ENCODE measurements around the gene ICAM1. TPM values are rescaled to one million over a fixed set of nuclear protein-coding genes. Genes with fewer than 3 reads are reported as not detected.

The ICAM1 gene
- total and polyA plus RNA-seq, 2 of the 13 experiments (the other 11 are each of a cell fraction or from before 2014, with no cell fraction given), result 37.9 to 98.4 TPM

DNA sequence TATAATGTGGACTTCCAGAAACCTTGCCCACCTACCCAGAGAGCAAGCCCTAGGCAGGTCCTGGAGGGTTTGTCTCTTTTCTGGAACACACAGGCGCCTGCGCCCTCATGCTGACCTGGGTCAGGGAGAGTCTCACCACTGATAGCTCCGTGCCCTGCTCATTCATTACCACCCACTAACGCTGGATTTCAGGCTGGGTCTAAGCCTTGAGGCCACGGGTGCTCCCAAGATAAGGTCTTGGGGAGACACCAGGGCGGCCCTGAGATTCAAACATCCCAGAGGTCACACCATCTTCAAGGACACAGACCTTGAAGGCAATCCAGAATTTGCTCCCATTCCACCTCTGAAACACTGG lies 44.9 kb upstream of the ICAM1 start:
- ChIA-PET CTCF (ENCODE audit: low intra/inter-chr PET ratio, low total read pairs) (no interaction called here), POLR2A (interaction anchor here (1.0 kb wide), 1 partner anchor 12 kb away, joined by 3 read pairs; no protein-coding TSS in a partner anchor)
- Histone ChIP-seq H3K4me2 (ENCODE audit: low read depth, low read length) (no peak overlapping the region), H2AFZ (ENCODE audit: low read length) (no peak overlapping the region), H4K20me1 (ENCODE audit: insufficient read depth, low read length) (no peaks in the 10 kb centered on the region), H3K27me3 (ENCODE audit: control insufficient read depth in 1 of 2, insufficient read depth in 2 of 2, low read length in 2 of 2) (peaks cover 2 to 6% of the 10 kb centered on the region in 2 experiments; a peak in 4 of 5 replicates), H3K36me3 (replicated peaks in 1 of 2; ENCODE audit: control insufficient read depth in 1 of 2, insufficient read depth in 2 of 2, low read length in 2 of 2) (no peaks in the 10 kb centered on the region), H3K79me2 (ENCODE audit: insufficient read depth, low read length) (no peaks in the 10 kb centered on the region), H3K9ac (ENCODE audit: insufficient read depth, low read depth, low read length) (no peak overlapping the region), H3K4me1 (ENCODE audit: insufficient read depth, low read length) (peaks cover 12% of the 10 kb centered on the region; the same call in 1 of the 2 replicates), H3K9me3 (ENCODE audit: low read length) (no peaks in the 10 kb centered on the region), H3K27ac (ENCODE audit: extremely low read length, insufficient read depth, low read length) (no peak overlapping the region), H3K4me3 (replicated peaks in 1 of 3; ENCODE audit: insufficient read depth in 1 of 3, low read depth in 2 of 3, low read length in 3 of 3) (no peak overlapping the region)
- no peak for ATAC-seq
- intact Hi-C loops (cut with micrococcal nuclease; ENCODE audit: unreplicated experiment), result no loop called here
- DNase-seq (ENCODE audit: low spot score), result no peak
- in situ Hi-C loops (cut with HindIII; ENCODE audit: extremely low pct_ligation_motif_present, low pct_unique_long_range_greater_than_20kb), result no loop called here
- TF ChIP-seq, protein P1, sequence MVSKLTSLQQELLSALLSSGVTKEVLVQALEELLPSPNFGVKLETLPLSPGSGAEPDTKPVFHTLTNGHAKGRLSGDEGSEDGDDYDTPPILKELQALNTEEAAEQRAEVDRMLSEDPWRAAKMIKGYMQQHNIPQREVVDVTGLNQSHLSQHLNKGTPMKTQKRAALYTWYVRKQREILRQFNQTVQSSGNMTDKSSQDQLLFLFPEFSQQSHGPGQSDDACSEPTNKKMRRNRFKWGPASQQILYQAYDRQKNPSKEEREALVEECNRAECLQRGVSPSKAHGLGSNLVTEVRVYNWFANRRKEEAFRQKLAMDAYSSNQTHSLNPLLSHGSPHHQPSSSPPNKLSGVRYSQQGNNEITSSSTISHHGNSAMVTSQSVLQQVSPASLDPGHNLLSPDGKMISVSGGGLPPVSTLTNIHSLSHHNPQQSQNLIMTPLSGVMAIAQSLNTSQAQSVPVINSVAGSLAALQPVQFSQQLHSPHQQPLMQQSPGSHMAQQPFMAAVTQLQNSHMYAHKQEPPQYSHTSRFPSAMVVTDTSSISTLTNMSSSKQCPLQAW (CRISPR knock-in tag; IDR thresholded peaks at IDR 0.05), result no peak
- TF ChIP-seq, protein P2, sequence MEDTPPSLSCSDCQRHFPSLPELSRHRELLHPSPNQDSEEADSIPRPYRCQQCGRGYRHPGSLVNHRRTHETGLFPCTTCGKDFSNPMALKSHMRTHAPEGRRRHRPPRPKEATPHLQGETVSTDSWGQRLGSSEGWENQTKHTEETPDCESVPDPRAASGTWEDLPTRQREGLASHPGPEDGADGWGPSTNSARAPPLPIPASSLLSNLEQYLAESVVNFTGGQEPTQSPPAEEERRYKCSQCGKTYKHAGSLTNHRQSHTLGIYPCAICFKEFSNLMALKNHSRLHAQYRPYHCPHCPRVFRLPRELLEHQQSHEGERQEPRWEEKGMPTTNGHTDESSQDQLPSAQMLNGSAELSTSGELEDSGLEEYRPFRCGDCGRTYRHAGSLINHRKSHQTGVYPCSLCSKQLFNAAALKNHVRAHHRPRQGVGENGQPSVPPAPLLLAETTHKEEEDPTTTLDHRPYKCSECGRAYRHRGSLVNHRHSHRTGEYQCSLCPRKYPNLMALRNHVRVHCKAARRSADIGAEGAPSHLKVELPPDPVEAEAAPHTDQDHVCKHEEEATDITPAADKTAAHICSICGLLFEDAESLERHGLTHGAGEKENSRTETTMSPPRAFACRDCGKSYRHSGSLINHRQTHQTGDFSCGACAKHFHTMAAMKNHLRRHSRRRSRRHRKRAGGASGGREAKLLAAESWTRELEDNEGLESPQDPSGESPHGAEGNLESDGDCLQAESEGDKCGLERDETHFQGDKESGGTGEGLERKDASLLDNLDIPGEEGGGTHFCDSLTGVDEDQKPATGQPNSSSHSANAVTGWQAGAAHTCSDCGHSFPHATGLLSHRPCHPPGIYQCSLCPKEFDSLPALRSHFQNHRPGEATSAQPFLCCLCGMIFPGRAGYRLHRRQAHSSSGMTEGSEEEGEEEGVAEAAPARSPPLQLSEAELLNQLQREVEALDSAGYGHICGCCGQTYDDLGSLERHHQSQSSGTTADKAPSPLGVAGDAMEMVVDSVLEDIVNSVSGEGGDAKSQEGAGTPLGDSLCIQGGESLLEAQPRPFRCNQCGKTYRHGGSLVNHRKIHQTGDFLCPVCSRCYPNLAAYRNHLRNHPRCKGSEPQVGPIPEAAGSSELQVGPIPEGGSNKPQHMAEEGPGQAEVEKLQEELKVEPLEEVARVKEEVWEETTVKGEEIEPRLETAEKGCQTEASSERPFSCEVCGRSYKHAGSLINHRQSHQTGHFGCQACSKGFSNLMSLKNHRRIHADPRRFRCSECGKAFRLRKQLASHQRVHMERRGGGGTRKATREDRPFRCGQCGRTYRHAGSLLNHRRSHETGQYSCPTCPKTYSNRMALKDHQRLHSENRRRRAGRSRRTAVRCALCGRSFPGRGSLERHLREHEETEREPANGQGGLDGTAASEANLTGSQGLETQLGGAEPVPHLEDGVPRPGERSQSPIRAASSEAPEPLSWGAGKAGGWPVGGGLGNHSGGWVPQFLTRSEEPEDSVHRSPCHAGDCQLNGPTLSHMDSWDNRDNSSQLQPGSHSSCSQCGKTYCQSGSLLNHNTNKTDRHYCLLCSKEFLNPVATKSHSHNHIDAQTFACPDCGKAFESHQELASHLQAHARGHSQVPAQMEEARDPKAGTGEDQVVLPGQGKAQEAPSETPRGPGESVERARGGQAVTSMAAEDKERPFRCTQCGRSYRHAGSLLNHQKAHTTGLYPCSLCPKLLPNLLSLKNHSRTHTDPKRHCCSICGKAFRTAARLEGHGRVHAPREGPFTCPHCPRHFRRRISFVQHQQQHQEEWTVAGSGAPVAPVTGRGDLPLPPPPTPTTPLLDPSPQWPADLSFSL (CRISPR knock-in tag; IDR thresholded peaks at IDR 0.05), result no peak
- TF ChIP-seq ZNF891 (CRISPR knock-in tag; IDR thresholded peaks at IDR 0.05) (no peak), DMTF1 (CRISPR knock-in tag; IDR thresholded peaks at IDR 0.05) (no peak), GRHL1 (CRISPR knock-in tag; conservative IDR thresholded peaks at IDR 0.05) (no peak)
- no peak for FAIRE-seq
- WGBS (ENCODE audit: low lambda C conversion rate), result 71% methylated on average over 4 of the region's 6 CpGs
- BruUV-seq (replicated peaks), result no TSS peak

Measured in HepG2 (cell line).